H9 (cell line): ENCODE results near the gene PLPP7. TPM values are rescaled to one million over a fixed set of nuclear protein-coding genes. Genes with fewer than 3 reads are reported as not detected.

Experiments used
- DNase-seq: peaks from one replicate; pipeline ENCODE4 v3.0.0-alpha.2; 2017
- H2AFZ ChIP-seq: one replicate; pipeline ENCODE4 v1.6.1; 2013; ENCODE audit warnings: mild to moderate bottlenecking, low read length, control low read depth, moderate library complexity
- H2AK5ac ChIP-seq: 2 replicates; pipeline ENCODE4 v1.6.1; 2013; ENCODE audit warnings: low read length, control low read depth, mixed read lengths; ENCODE audit not compliant: insufficient read length
- H2BK120ac ChIP-seq: one replicate; pipeline ENCODE4 v1.6.1; 2013; ENCODE audit warnings: low read depth, mild to moderate bottlenecking, low read length, control low read depth, inconsistent platforms; ENCODE audit not compliant: poor library complexity, severe bottlenecking
- H2BK12ac ChIP-seq: 2 replicates; pipeline ENCODE4 v1.6.1; 2013; ENCODE audit warnings: low read length, control low read depth, mixed read lengths, low read depth; ENCODE audit not compliant: insufficient read length
- H2BK15ac ChIP-seq: 2 replicates; pipeline ENCODE4 v1.6.1; 2013; ENCODE audit warnings: low read depth, low read length, control low read depth
- H2BK20ac ChIP-seq: one replicate; pipeline ENCODE4 v1.6.1; 2013; ENCODE audit warnings: low read depth, mild to moderate bottlenecking, low read length, control low read depth, inconsistent platforms; ENCODE audit not compliant: poor library complexity, severe bottlenecking
- H2BK5ac ChIP-seq: 2 replicates; pipeline ENCODE4 v1.6.1; 2013; ENCODE audit warnings: low read length, control low read depth, mixed read lengths; ENCODE audit not compliant: insufficient read length
- H3K14ac ChIP-seq: 2 replicates; pipeline ENCODE4 v1.6.1; 2013; ENCODE audit warnings: low read length, control low read depth; ENCODE audit not compliant: insufficient read depth
- H3K18ac ChIP-seq: 2 replicates; pipeline ENCODE4 v1.6.1; 2013; ENCODE audit warnings: low read depth, mild to moderate bottlenecking, mixed read lengths, low read length, control low read depth; ENCODE audit not compliant: insufficient read length
- H3K23ac ChIP-seq: 2 replicates; pipeline ENCODE4 v1.6.1; 2013; ENCODE audit warnings: low read length, control low read depth, mixed read lengths, low read depth; ENCODE audit not compliant: insufficient read length
- H3K23me2 ChIP-seq: 2 replicates; pipeline ENCODE4 v1.6.1; 2013; ENCODE audit warnings: low read depth, mild to moderate bottlenecking, mixed read lengths, low read length, control low read depth; ENCODE audit not compliant: insufficient read length, poor library complexity, severe bottlenecking
- H3K27ac ChIP-seq: 2 replicates; pipeline ENCODE4 v1.5.1; 2013; ENCODE audit warnings: low read length, control low read depth, mixed read lengths, low read depth; ENCODE audit not compliant: insufficient read length
- H3K27me3 ChIP-seq: 2 replicates; pipeline ENCODE4 v1.6.1; 2013; ENCODE audit warnings: low read length, control low read depth, inconsistent platforms; ENCODE audit not compliant: insufficient read depth
- H3K4ac ChIP-seq: 2 replicates; pipeline ENCODE4 v1.6.1; 2013; ENCODE audit warnings: low read depth, mild to moderate bottlenecking, control low read depth, inconsistent platforms, low read length, moderate library complexity
- H3K4me1 ChIP-seq: 2 replicates; pipeline ENCODE4 v1.6.1; 2013; ENCODE audit warnings: low read length, control low read depth, inconsistent platforms; ENCODE audit not compliant: insufficient read depth
- H3K4me2 ChIP-seq: 2 replicates; pipeline ENCODE4 v1.6.1; 2013; ENCODE audit warnings: low read length, control low read depth, mixed read lengths; ENCODE audit not compliant: insufficient read length, insufficient read depth
- H3K56ac ChIP-seq: 2 replicates; pipeline ENCODE4 v1.6.1; 2013; ENCODE audit warnings: low read depth, mild to moderate bottlenecking, mixed read lengths, low read length, control low read depth; ENCODE audit not compliant: insufficient read length
- H3K79me1 ChIP-seq: 2 replicates; pipeline ENCODE4 v1.6.1; 2013; ENCODE audit warnings: low read depth, mild to moderate bottlenecking, moderate library complexity, low read length, control low read depth, inconsistent platforms; ENCODE audit not compliant: insufficient read depth, poor library complexity, severe bottlenecking
- H3K79me2 ChIP-seq: 2 replicates; pipeline ENCODE4 v1.6.1; 2013; ENCODE audit warnings: low read length, control low read depth, inconsistent platforms; ENCODE audit not compliant: insufficient read depth
- H3K9ac ChIP-seq: 2 replicates; pipeline ENCODE4 v1.6.1; 2013; ENCODE audit warnings: low read length, control low read depth, mixed read lengths; ENCODE audit not compliant: insufficient read length; ENCODE audit errors: extremely low read depth
- H3K9me3 ChIP-seq: one replicate; pipeline ENCODE4 v1.6.1; 2013; ENCODE audit warnings: low read depth, low read length, inconsistent platforms; ENCODE audit not compliant: control insufficient read depth
- H3T11ph ChIP-seq: one replicate; pipeline ENCODE4 v1.6.1; 2013; ENCODE audit warnings: mild to moderate bottlenecking, low read length, control low read depth, inconsistent platforms
- H4K20me1 ChIP-seq: one replicate; pipeline ENCODE4 v1.6.1; 2013; ENCODE audit not compliant: control insufficient read depth, insufficient read length, insufficient read depth
- H4K5ac ChIP-seq: 2 replicates; pipeline ENCODE4 v1.6.1; 2013; ENCODE audit warnings: low read depth, mild to moderate bottlenecking, mixed read lengths, low read length, control low read depth; ENCODE audit not compliant: insufficient read length
- H4K8ac ChIP-seq: replicated peaks from 2 replicates; pipeline ENCODE4 v1.6.1; 2013; ENCODE audit warnings: low read length, control low read depth, mixed read lengths, low read depth; ENCODE audit not compliant: insufficient read length
- H4K91ac ChIP-seq: 2 replicates; pipeline ENCODE4 v1.6.1; 2013; ENCODE audit warnings: low read depth, mild to moderate bottlenecking, moderate library complexity, mixed read lengths, low read length, control low read depth; ENCODE audit not compliant: insufficient read length
- H3K27ac Mint-ChIP-seq, 3 experiments: 2 replicates in 2 of 3; 3 replicates in 1 of 3; pipeline ENCODE4 v1.8.0; 2020 to 2021; ENCODE audit warnings: mixed read lengths in 3 of 3, mild to moderate bottlenecking in 1 of 3, moderate library complexity in 1 of 3
- H3K27me3 Mint-ChIP-seq: 2 replicates; pipeline ENCODE4 v1.8.0; 2021; ENCODE audit warnings: low read depth, mild to moderate bottlenecking, moderate library complexity, mixed read lengths
- H3K36me3 Mint-ChIP-seq, 3 experiments: 2 replicates in 2 of 3; 3 replicates in 1 of 3; pipeline ENCODE4 v1.8.0; 2020 to 2021; ENCODE audit warnings: low read depth in 3 of 3, mixed read lengths in 3 of 3; ENCODE audit not compliant: insufficient read depth in 1 of 3
- H3K4me1 Mint-ChIP-seq, 2 experiments: 2 replicates each; pipeline ENCODE4 v1.8.0; 2020; ENCODE audit warnings: mixed read lengths in 2 of 2
- H3K4me3 Mint-ChIP-seq, 2 experiments: 2 replicates in 1 of 2; 3 replicates in 1 of 2; pipeline ENCODE4 v1.8.0; 2020 to 2021; ENCODE audit warnings: mild to moderate bottlenecking in 2 of 2, mixed read lengths in 2 of 2, moderate library complexity in 1 of 2
- H3K9me3 Mint-ChIP-seq, 2 experiments: 2 replicates in 1 of 2; 3 replicates in 1 of 2; pipeline ENCODE4 v1.8.0; 2020; ENCODE audit warnings: mild to moderate bottlenecking in 2 of 2, mixed read lengths in 2 of 2, moderate library complexity in 1 of 2
- CTCF ChIP-seq: fragments of 200-600 bp; sonication (generic); conservative IDR thresholded peaks from 3 replicates; pipeline ENCODE4 v1.8.0; 2021; ENCODE audit warnings: antibody characterized with exemption, mild to moderate bottlenecking
- WGBS: extraction: QIAGEN DNeasy Blood & Tissue Kit; methylation state at CpG from one replicate; pipeline ENCODE4 v1.1.7; 2013; ENCODE audit warnings: missing lambda C conversion rate, low lambda C conversion rate, mixed read lengths; ENCODE audit not compliant: insufficient read length; ENCODE audit errors: extremely low coverage; 5-methylcytosine and 5-hydroxymethylcytosine counted together
- total RNA-seq: library from RNA; stranded (reverse); gene quantifications from 2 replicates; pipeline ENCODE4 v1.2.1, GENCODE V29; 2021

Gene PLPP7
- total RNA-seq, 1 experiment from 2014 or later: 1.9 TPM

GRCh38 chr9:131277287-131277909 is 12.1 kb upstream of the PLPP7 start:
- no peak overlapping the region for H3K18ac ChIP-seq
- peaks cover 7% of the 10 kb centered on the region for H3K23me2 ChIP-seq
- H3K27me3 Mint-ChIP-seq: peaks cover 50% of the 10 kb centered on the region
- peaks cover 10% of the 10 kb centered on the region; the same call in 1 of the 2 replicates for H3K27me3 ChIP-seq
- H4K91ac ChIP-seq: no peak overlapping the region
- H3K36me3 Mint-ChIP-seq: no peaks in the 10 kb centered on the region; a peak in 1 of 7 replicates
- H4K20me1 ChIP-seq: peaks cover 6% of the 10 kb centered on the region
- H3K23ac ChIP-seq: no peak overlapping the region
- no peak overlapping the region for H2AK5ac ChIP-seq
- no peak overlapping the region for H2BK5ac ChIP-seq
- H3K4me1 Mint-ChIP-seq: peaks cover 24 to 44% of the 10 kb centered on the region in 2 experiments
- TF ChIP-seq CTCF: no peak
- no peak overlapping the region for H2BK12ac ChIP-seq
- H4K5ac ChIP-seq: no peak overlapping the region
- H3K4me1 ChIP-seq: peaks cover 3% of the 10 kb centered on the region; the same call in 1 of the 2 replicates
- H3K79me2 ChIP-seq: no peaks in the 10 kb centered on the region
- no peaks in the 10 kb centered on the region for H3K79me1 ChIP-seq
- H3K56ac ChIP-seq: no peak overlapping the region
- H2BK15ac ChIP-seq: no peak overlapping the region
- H3K4me2 ChIP-seq: peak overlapping the region; percentile 3
- no peak for DNase-seq
- H2BK120ac ChIP-seq: no peak overlapping the region
- H2AFZ ChIP-seq: no peak overlapping the region
- no peak overlapping the region for H3K9ac ChIP-seq
- no peak overlapping the region for H4K8ac ChIP-seq
- WGBS: no CpG with 5 or more reads among the region's 78 CpGs
- H3K4me3 Mint-ChIP-seq: peak overlapping the region; percentile 48 to 68; a peak in 2 of 5 replicates
- H3K4ac ChIP-seq: no peak overlapping the region
- no peak overlapping the region for H3T11ph ChIP-seq
- H3K9me3 ChIP-seq: no peaks in the 10 kb centered on the region
- H3K27ac ChIP-seq: no peak overlapping the region
- H2BK20ac ChIP-seq: no peak overlapping the region
- H3K14ac ChIP-seq: no peak overlapping the region
- H3K27ac Mint-ChIP-seq: no peak overlapping the region
- no peaks in the 10 kb centered on the region; a peak in 1 of 5 replicates for H3K9me3 Mint-ChIP-seq
